HEK293 (cell line): Measurements from ENCODE around the gene USP32.

ENCODE experiments used
- CTCF ChIA-PET: fragments of 350-600 bp; formaldehyde crosslinking; extraction: SDS; loops from one replicate; lab custom pipeline; 2021; ENCODE audit warnings: antibody characterized with exemption; lab: Yijun Ruan, JAX
- POLR2A ChIA-PET: fragments of 300-600 bp; formaldehyde crosslinking; extraction: SDS; loops from one replicate; lab custom pipeline; 2020; ENCODE audit warnings: antibody characterized with exemption, inconsistent platforms; lab: Yijun Ruan, JAX
- H3K27ac ChIP-seq: fragments of 200-500 bp; sonication (Bioruptor generic); 2 replicates; pipeline ENCODE4 v1.5.1; 2014; ENCODE audit warnings: low read depth, low read length, control low read depth, inconsistent platforms; ENCODE audit errors: extremely low read depth
- H3K36me3 ChIP-seq, 2 experiments: fragments of 200-500 bp in 1 of 2; sonication (Bioruptor generic) in 1 of 2; 1 replicate in 1 of 2; 2 replicates in 1 of 2; pipeline ENCODE4 v1.5.1; 2014 to 2017; ENCODE audit warnings: inconsistent platforms in 2 of 2, low read length in 2 of 2; ENCODE audit not compliant: control insufficient read depth in 2 of 2, insufficient read depth in 1 of 2
- H3K4me1 ChIP-seq: fragments of 200-500 bp; sonication (Bioruptor generic); 2 replicates; pipeline ENCODE4 v1.5.1; 2014; ENCODE audit warnings: mild to moderate bottlenecking, low read length, inconsistent platforms; ENCODE audit not compliant: control insufficient read depth, insufficient read depth
- H3K4me3 ChIP-seq: 2 replicates; pipeline ENCODE4 v1.5.1; 2011; ENCODE audit warnings: low read depth, mild to moderate bottlenecking, control low read depth, low read length, moderate library complexity
- H3K9me3 ChIP-seq: fragments of 200-500 bp; sonication (Bioruptor generic); 2 replicates; pipeline ENCODE4 v1.5.1; 2014; ENCODE audit warnings: low read depth, low read length, inconsistent platforms; ENCODE audit not compliant: control insufficient read depth, insufficient read depth
- EGR2 ChIP-seq: fragments of 450-650 bp; formaldehyde crosslinking; IDR thresholded peaks from 2 replicates; pipeline ENCODE4 v1.5.1; 2016; ENCODE audit warnings: low read depth, missing biosample characterization, missing genetic modification characterization
- GFI1B ChIP-seq: fragments of 450-650 bp; formaldehyde crosslinking; IDR thresholded peaks from 2 replicates; pipeline ENCODE4 v1.5.1; 2016; ENCODE audit warnings: missing biosample characterization, missing genetic modification characterization
- HOXC10 ChIP-seq: sonication (generic); formaldehyde crosslinking; IDR thresholded peaks from 2 replicates; pipeline ENCODE4 v1.8.1; 2023; ENCODE audit warnings: mild to moderate bottlenecking, missing genetic modification reagents
- KLF16 ChIP-seq: fragments of 450-650 bp; formaldehyde crosslinking; IDR thresholded peaks from 2 replicates; pipeline ENCODE4 v1.5.1; 2017; ENCODE audit warnings: missing biosample characterization, missing genetic modification characterization
- MEIS1 ChIP-seq: sonication (generic); formaldehyde crosslinking; IDR thresholded peaks from 2 replicates; pipeline ENCODE4 v1.8.1; 2022; ENCODE audit warnings: missing genetic modification reagents, mild to moderate bottlenecking, borderline replicate concordance
- PRDM1 ChIP-seq: fragments of 450-650 bp; formaldehyde crosslinking; IDR thresholded peaks from 2 replicates; pipeline ENCODE4; 2016; ENCODE audit warnings: missing biosample characterization, missing genetic modification characterization
- SCRT1 ChIP-seq: fragments of 450-650 bp; formaldehyde crosslinking; IDR thresholded peaks from 2 replicates; pipeline ENCODE4 v1.5.1; 2016; ENCODE audit warnings: missing biosample characterization, missing genetic modification characterization, borderline replicate concordance
- YY2 ChIP-seq: fragments of 450-650 bp; formaldehyde crosslinking; IDR thresholded peaks from 2 replicates; pipeline ENCODE4 v1.5.1; 2016; ENCODE audit warnings: missing biosample characterization, missing genetic modification characterization
- ZBTB17 ChIP-seq: fragments of 450-650 bp; formaldehyde crosslinking; IDR thresholded peaks from 2 replicates; pipeline ENCODE4 v1.5.1; 2016; ENCODE audit warnings: missing biosample characterization, missing genetic modification characterization
- ZBTB8A ChIP-seq: fragments of 450-650 bp; formaldehyde crosslinking; IDR thresholded peaks from 2 replicates; pipeline ENCODE4 v1.5.1; 2016; ENCODE audit warnings: missing biosample characterization, missing genetic modification characterization
- ZIC2 ChIP-seq: fragments of 450-650 bp; formaldehyde crosslinking; IDR thresholded peaks from 2 replicates; pipeline ENCODE4 v1.5.1; 2016; ENCODE audit warnings: missing biosample characterization, missing genetic modification characterization
- ZNF223 ChIP-seq: fragments of 450-650 bp; formaldehyde crosslinking; IDR thresholded peaks from 2 replicates; pipeline ENCODE4 v1.5.1; 2016; ENCODE audit warnings: missing biosample characterization, missing genetic modification characterization
- ZNF239 ChIP-seq: fragments of 450-650 bp; formaldehyde crosslinking; IDR thresholded peaks from 2 replicates; pipeline ENCODE4 v1.5.1; 2016; ENCODE audit warnings: missing biosample characterization, missing genetic modification characterization
- ZNF311 ChIP-seq: fragments of 450-650 bp; formaldehyde crosslinking; IDR thresholded peaks from 2 replicates; pipeline ENCODE4 v1.5.1; 2017; ENCODE audit warnings: missing biosample characterization, missing genetic modification characterization, borderline replicate concordance
- ZNF416 ChIP-seq: fragments of 450-650 bp; formaldehyde crosslinking; IDR thresholded peaks from 2 replicates; pipeline ENCODE4 v1.5.1; 2016; ENCODE audit warnings: missing biosample characterization, missing genetic modification characterization
- ZNF549 ChIP-seq: fragments of 450-650 bp; IDR thresholded peaks from 2 replicates; pipeline ENCODE4 v1.5.1; 2018; ENCODE audit warnings: missing biosample characterization, missing genetic modification characterization, mild to moderate bottlenecking, inconsistent platforms, moderate library complexity
- ZNF610 ChIP-seq: fragments of 450-650 bp; formaldehyde crosslinking; IDR thresholded peaks from 2 replicates; pipeline ENCODE4 v1.5.1; 2016; ENCODE audit warnings: missing biosample characterization, missing genetic modification characterization, borderline replicate concordance
- ZNF626 ChIP-seq: fragments of 450-650 bp; sonication (Bioruptor Pico); formaldehyde crosslinking; IDR thresholded peaks from 2 replicates; pipeline ENCODE4 v1.5.1; 2018; ENCODE audit warnings: missing biosample characterization, missing genetic modification characterization, inconsistent platforms
- ZSCAN16 ChIP-seq: fragments of 450-650 bp; formaldehyde crosslinking; IDR thresholded peaks from 2 replicates; pipeline ENCODE4 v1.5.1; 2016; ENCODE audit warnings: missing biosample characterization, missing genetic modification characterization
- TF ChIP-seq, protein P1 (sequence below): fragments of 450-650 bp; formaldehyde crosslinking; IDR thresholded peaks from 2 replicates; pipeline ENCODE4 v1.5.1; 2016; ENCODE audit warnings: missing biosample characterization, missing genetic modification characterization
- TF ChIP-seq, protein P2 (sequence below): fragments of 450-650 bp; formaldehyde crosslinking; IDR thresholded peaks from 2 replicates; pipeline ENCODE4 v1.5.1; 2016; ENCODE audit warnings: missing biosample characterization, missing genetic modification characterization, borderline replicate concordance
- TF ChIP-seq, protein P3 (sequence below): fragments of 450-650 bp; formaldehyde crosslinking; IDR thresholded peaks from 2 replicates; pipeline ENCODE4 v1.5.1; 2016; ENCODE audit warnings: missing biosample characterization, missing genetic modification characterization
- TF ChIP-seq, protein P4 (sequence below): fragments of 450-650 bp; formaldehyde crosslinking; IDR thresholded peaks from 2 replicates; pipeline ENCODE4; 2016; ENCODE audit warnings: missing biosample characterization, missing genetic modification characterization
- TF ChIP-seq, protein P5 (sequence below): fragments of 450-650 bp; formaldehyde crosslinking; IDR thresholded peaks from 2 replicates; pipeline ENCODE4 v1.5.1; 2017; ENCODE audit warnings: missing biosample characterization, missing genetic modification characterization

The USP32 gene

DNA sequence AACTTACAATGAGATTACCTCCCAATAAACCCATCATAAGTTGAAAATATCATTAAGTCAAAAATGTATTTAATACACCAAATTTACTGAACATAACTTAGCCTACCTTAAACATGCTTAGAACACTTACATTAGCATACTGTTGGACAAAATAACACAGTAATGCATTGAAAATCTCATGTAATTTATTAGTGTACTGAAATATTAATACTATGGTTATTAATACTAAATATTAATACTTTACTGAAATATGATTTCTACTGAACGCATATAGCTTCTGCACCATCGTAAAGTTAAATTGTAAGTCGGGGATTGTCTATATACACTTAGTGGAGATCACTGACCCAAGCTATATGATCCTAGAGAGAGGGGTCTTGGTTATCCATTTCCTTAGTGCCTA lies 4.3 kb downstream of the USP32 start:
- Histone ChIP-seq H3K4me1 (peaks cover 29% of the 10 kb centered on the region), H3K36me3 (no peaks in the 10 kb centered on the region)
- POLR2A ChIA-PET = interaction anchor here (0.6 kb wide), 1 partner anchor 26 kb away, joined by 3 read pairs; no protein-coding TSS in a partner anchor
- CTCF ChIA-PET = interaction anchor here (0.6 kb wide), 1 partner anchor 208 kb away, joined by 3 read pairs; no protein-coding TSS in a partner anchor
- TF ChIP-seq, protein P1, sequence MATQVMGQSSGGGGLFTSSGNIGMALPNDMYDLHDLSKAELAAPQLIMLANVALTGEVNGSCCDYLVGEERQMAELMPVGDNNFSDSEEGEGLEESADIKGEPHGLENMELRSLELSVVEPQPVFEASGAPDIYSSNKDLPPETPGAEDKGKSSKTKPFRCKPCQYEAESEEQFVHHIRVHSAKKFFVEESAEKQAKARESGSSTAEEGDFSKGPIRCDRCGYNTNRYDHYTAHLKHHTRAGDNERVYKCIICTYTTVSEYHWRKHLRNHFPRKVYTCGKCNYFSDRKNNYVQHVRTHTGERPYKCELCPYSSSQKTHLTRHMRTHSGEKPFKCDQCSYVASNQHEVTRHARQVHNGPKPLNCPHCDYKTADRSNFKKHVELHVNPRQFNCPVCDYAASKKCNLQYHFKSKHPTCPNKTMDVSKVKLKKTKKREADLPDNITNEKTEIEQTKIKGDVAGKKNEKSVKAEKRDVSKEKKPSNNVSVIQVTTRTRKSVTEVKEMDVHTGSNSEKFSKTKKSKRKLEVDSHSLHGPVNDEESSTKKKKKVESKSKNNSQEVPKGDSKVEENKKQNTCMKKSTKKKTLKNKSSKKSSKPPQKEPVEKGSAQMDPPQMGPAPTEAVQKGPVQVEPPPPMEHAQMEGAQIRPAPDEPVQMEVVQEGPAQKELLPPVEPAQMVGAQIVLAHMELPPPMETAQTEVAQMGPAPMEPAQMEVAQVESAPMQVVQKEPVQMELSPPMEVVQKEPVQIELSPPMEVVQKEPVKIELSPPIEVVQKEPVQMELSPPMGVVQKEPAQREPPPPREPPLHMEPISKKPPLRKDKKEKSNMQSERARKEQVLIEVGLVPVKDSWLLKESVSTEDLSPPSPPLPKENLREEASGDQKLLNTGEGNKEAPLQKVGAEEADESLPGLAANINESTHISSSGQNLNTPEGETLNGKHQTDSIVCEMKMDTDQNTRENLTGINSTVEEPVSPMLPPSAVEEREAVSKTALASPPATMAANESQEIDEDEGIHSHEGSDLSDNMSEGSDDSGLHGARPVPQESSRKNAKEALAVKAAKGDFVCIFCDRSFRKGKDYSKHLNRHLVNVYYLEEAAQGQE (tag by site-specific recombination) = no peak
- TF ChIP-seq, protein P2, sequence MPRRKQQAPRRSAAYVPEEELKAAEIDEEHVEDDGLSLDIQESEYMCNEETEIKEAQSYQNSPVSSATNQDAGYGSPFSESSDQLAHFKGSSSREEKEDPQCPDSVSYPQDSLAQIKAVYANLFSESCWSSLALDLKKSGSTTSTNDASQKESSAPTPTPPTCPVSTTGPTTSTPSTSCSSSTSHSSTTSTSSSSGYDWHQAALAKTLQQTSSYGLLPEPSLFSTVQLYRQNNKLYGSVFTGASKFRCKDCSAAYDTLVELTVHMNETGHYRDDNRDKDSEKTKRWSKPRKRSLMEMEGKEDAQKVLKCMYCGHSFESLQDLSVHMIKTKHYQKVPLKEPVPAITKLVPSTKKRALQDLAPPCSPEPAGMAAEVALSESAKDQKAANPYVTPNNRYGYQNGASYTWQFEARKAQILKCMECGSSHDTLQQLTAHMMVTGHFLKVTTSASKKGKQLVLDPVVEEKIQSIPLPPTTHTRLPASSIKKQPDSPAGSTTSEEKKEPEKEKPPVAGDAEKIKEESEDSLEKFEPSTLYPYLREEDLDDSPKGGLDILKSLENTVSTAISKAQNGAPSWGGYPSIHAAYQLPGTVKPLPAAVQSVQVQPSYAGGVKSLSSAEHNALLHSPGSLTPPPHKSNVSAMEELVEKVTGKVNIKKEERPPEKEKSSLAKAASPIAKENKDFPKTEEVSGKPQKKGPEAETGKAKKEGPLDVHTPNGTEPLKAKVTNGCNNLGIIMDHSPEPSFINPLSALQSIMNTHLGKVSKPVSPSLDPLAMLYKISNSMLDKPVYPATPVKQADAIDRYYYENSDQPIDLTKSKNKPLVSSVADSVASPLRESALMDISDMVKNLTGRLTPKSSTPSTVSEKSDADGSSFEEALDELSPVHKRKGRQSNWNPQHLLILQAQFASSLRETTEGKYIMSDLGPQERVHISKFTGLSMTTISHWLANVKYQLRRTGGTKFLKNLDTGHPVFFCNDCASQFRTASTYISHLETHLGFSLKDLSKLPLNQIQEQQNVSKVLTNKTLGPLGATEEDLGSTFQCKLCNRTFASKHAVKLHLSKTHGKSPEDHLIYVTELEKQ (tag by site-specific recombination) = no peak
- no peak for TF ChIP-seq EGR2 (tag by site-specific recombination)
- no peak for TF ChIP-seq SCRT1 (tag by site-specific recombination)
- TF ChIP-seq ZNF549 (tag by site-specific recombination) = no peak
- TF ChIP-seq ZNF416 (tag by site-specific recombination) = no peak
- TF ChIP-seq ZBTB17 (tag by site-specific recombination) = no peak
- TF ChIP-seq, protein P3, sequence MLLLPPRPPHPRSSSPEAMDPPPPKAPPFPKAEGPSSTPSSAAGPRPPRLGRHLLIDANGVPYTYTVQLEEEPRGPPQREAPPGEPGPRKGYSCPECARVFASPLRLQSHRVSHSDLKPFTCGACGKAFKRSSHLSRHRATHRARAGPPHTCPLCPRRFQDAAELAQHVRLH (tag by site-specific recombination) = no peak
- TF ChIP-seq, all 188 proteins: peak for 0
- Histone ChIP-seq H3K27ac (no peak overlapping the region), H3K4me3 (no peak overlapping the region), H3K9me3 (no peaks in the 10 kb centered on the region)

DNA sequence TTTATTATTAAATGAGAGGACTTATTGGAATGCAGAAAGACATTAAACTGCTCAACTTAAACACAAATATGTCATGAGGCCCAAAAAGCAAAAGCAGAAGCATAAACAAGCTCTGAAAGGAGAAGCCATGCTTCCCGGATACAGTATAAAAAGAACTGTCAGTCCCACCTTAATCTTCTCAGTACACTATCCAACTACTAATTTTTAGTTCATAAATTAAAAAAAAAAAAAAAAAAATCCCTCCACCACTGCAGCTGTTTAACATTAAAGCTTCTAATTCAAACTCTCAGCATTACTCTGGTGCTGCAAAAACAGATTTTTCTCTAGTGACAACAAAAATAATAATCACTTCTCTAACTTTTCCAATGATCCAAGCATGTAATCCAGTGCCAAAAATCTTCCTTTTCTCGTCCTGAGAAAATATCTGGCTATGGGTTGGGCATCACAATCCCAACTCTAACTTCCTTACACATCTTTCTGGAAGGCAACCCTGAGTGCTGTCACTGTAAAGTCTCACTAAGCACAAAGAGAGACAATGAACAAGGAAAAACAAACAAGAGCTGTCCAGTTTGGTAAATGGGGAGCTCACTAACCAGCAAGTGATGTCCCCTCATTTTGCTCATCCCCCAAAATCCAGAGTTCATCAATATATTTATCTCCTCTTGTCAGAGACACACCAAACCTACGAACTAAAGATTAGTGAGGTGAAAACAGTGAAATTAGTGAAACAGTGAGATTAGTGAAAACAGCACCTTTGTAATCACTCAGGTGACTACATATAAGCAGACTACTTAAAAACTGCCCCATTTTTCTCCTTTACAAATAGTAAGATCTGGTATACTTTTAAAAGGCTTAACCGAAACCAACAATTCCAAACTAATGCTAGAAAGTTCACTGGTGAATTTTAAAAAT lies 5.5 kb downstream of the USP32 start:
- POLR2A ChIA-PET = interaction anchor here (1.1 kb wide), 1 partner anchor 12 kb away, joined by 8 read pairs; no protein-coding TSS in a partner anchor
- H3K9me3 ChIP-seq = no peaks in the 10 kb centered on the region
- peaks cover 29% of the 10 kb centered on the region for H3K4me1 ChIP-seq
- H3K36me3 ChIP-seq = no peaks in the 10 kb centered on the region
- no peak overlapping the region for H3K4me3 ChIP-seq
- CTCF ChIA-PET = interaction anchor here (0.6 kb wide), 1 partner anchor 38 kb away, joined by 3 read pairs; no protein-coding TSS in a partner anchor
- no peak overlapping the region for H3K27ac ChIP-seq
- TF ChIP-seq ZSCAN16 (no peak), YY2 (no peak), PRDM1 (tag by site-specific recombination) (peak; percentile 92), GFI1B (no peak), ZNF223 (tag by site-specific recombination) (no peak), ZNF311 (tag by site-specific recombination) (no peak), KLF16 (tag by site-specific recombination) (no peak), ZNF610 (tag by site-specific recombination) (no peak), ZNF626 (tag by site-specific recombination) (no peak), MEIS1 (CRISPR knock-in tag) (no peak), HOXC10 (CRISPR knock-in tag) (no peak), ZIC2 (tag by site-specific recombination) (no peak), ZBTB8A (no peak), ZNF239 (tag by site-specific recombination) (no peak)
- TF ChIP-seq, protein P4, sequence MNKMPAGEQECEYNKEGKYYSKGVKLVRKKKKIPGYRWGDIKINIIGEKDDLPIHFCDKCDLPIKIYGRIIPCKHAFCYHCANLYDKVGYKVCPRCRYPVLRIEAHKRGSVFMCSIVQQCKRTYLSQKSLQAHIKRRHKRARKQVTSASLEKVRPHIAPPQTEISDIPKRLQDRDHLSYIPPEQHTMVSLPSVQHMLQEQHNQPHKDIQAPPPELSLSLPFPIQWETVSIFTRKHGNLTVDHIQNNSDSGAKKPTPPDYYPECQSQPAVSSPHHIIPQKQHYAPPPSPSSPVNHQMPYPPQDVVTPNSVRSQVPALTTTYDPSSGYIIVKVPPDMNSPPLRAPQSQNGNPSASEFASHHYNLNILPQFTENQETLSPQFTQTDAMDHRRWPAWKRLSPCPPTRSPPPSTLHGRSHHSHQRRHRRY (tag by site-specific recombination) = no peak
- TF ChIP-seq, protein P5, sequence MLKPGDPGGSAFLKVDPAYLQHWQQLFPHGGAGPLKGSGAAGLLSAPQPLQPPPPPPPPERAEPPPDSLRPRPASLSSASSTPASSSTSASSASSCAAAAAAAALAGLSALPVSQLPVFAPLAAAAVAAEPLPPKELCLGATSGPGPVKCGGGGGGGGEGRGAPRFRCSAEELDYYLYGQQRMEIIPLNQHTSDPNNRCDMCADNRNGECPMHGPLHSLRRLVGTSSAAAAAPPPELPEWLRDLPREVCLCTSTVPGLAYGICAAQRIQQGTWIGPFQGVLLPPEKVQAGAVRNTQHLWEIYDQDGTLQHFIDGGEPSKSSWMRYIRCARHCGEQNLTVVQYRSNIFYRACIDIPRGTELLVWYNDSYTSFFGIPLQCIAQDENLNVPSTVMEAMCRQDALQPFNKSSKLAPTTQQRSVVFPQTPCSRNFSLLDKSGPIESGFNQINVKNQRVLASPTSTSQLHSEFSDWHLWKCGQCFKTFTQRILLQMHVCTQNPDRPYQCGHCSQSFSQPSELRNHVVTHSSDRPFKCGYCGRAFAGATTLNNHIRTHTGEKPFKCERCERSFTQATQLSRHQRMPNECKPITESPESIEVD (tag by site-specific recombination) = peak; percentile 63; the same call in 1 of the 2 replicates
